HFFc6 (cell line): ENCODE measurements around the gene PERM1. TPM values are rescaled to one million over a fixed set of nuclear protein-coding genes. Genes with fewer than 3 reads are reported as not detected.

Experiments used
- DNase-seq: peaks from one replicate; pipeline ENCODE4 v3.0.0-alpha.2; 2018
- H3K27ac Mint-ChIP-seq: 2 replicates; pipeline ENCODE4 v1.8.0; 2020; ENCODE audit warnings: mild to moderate bottlenecking, mixed read lengths
- H3K27me3 Mint-ChIP-seq: 2 replicates; pipeline ENCODE4 v1.8.0; 2021; ENCODE audit warnings: mild to moderate bottlenecking, moderate library complexity, mixed read lengths; ENCODE audit not compliant: insufficient read depth
- H3K36me3 Mint-ChIP-seq: 2 replicates; pipeline ENCODE4 v1.8.0; 2021; ENCODE audit warnings: low read depth, mixed read lengths
- H3K4me1 Mint-ChIP-seq: 2 replicates; pipeline ENCODE4 v1.8.0; 2020; ENCODE audit warnings: low read depth, mixed read lengths
- H3K4me3 Mint-ChIP-seq: 2 replicates; pipeline ENCODE4 v1.8.0; 2020; ENCODE audit warnings: mild to moderate bottlenecking, moderate library complexity, mixed read lengths
- H3K9me3 Mint-ChIP-seq: 2 replicates; pipeline ENCODE4 v1.8.0; 2020; ENCODE audit warnings: mild to moderate bottlenecking, mixed read lengths
- total RNA-seq, 6 experiments: library from RNA; stranded (reverse); fragmentation: NEBNext Ultra II Directional; extraction: Animal tissue kit (Norgen Biotek cat#: 25700); gene quantifications; 2 replicates in 1 of 6; 3 replicates in 5 of 6; pipeline ENCODE4 v1.2.3, GENCODE V29; 2021
- TF ChIP-seq, protein P1 (sequence below): fragments of 200-600 bp; sonication (generic); IDR thresholded peaks from 2 replicates; pipeline ENCODE4 v1.5.0; 2021; ENCODE audit warnings: antibody characterized with exemption, mild to moderate bottlenecking

Gene PERM1
- total RNA-seq, 6 experiments from 2014 or later, result 0.17 to 0.18 TPM; not detected in 4

DNA sequence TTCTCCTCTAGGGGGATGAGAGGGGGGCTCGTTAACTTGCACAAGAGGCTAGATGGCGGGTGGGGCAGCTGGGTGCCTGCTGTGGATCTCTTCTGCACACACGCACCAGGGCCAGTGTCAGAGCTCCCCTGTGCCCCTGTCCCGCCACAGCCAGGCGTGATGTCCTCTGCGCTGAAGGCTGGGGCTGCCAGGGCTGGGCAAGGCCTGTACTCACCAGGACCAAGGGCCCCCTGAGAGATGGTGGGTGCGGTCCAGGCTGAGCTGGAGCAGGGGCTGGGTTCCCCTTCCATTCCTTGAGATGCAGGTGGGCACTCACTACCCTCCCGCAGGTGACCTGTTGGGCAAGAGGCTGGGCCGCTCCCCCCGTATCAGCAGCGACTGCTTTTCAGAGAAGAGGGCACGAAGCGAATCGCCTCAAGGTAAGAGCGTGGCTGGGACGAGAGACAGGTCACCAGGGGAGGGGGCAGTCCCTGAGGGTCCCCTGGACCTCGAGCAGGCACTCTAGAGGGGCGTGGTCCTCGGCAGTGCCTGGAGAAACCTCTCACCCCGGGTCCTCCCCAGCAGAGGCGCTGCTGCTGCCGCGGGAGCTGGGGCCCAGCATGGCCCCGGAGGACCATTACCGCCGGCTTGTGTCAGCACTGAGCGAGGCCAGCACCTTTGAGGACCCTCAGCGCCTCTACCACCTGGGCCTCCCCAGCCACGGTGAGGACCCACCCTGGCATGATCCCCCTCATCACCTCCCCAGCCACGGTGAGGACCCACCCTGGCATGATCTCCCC is 43.0 kb downstream of the PERM1 start:
- Mint-ChIP-seq H3K27ac (no peak overlapping the region; the same call in 1 of the 2 replicates), H3K9me3 (no peaks in the 10 kb centered on the region), H3K36me3 (no peaks in the 10 kb centered on the region), H3K4me1 (peaks cover 27% of the 10 kb centered on the region), H3K27me3 (peaks cover 3% of the 10 kb centered on the region), H3K4me3 (no peak overlapping the region)
- DNase-seq, result no peak
- TF ChIP-seq, protein P1, sequence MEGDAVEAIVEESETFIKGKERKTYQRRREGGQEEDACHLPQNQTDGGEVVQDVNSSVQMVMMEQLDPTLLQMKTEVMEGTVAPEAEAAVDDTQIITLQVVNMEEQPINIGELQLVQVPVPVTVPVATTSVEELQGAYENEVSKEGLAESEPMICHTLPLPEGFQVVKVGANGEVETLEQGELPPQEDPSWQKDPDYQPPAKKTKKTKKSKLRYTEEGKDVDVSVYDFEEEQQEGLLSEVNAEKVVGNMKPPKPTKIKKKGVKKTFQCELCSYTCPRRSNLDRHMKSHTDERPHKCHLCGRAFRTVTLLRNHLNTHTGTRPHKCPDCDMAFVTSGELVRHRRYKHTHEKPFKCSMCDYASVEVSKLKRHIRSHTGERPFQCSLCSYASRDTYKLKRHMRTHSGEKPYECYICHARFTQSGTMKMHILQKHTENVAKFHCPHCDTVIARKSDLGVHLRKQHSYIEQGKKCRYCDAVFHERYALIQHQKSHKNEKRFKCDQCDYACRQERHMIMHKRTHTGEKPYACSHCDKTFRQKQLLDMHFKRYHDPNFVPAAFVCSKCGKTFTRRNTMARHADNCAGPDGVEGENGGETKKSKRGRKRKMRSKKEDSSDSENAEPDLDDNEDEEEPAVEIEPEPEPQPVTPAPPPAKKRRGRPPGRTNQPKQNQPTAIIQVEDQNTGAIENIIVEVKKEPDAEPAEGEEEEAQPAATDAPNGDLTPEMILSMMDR, result no peak

DNA sequence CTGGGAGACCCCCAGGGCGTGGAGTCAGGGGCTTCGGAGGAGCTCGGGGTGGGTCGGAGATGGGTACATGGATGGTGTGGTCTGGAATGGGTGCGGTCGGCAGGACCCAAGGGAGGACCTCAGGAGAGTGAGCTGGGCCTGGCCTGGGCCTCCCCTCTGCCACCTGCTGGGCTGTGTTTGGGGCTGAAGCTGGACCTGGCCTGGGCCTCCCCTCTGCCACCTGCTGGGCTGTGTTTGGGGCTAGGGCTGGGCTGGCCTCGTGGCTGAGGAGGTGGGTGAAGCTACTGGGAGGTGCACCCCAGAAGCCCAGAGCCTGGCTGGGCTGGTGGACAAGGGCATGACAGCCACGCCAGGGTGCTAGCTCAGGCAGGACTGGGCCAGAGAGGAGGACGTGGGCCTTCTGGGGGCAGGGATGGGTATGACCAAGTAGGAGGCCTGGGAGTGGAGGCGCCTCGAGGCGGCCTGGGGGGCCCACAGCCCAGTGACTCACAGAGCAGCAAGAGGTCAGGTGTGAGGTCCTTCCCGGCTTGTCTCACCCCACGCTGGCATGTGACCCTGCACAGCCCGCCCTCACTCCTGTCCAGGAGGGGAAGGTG is 43.7 kb downstream of the PERM1 start:
- no peaks in the 10 kb centered on the region for H3K36me3 Mint-ChIP-seq
- H3K9me3 Mint-ChIP-seq, result no peaks in the 10 kb centered on the region
- H3K4me1 Mint-ChIP-seq, result peaks cover 27% of the 10 kb centered on the region
- peaks cover 3% of the 10 kb centered on the region for H3K27me3 Mint-ChIP-seq
- TF ChIP-seq, protein P1, result peak; percentile 74
- peak overlapping the region; percentile 69; the same call in 1 of the 2 replicates for H3K27ac Mint-ChIP-seq
- H3K4me3 Mint-ChIP-seq, result 0 out of 2 replicates have a peak overlapping the region, but pooled peaks have one; percentile 26
- peak; percentile 71 for DNase-seq

DNA sequence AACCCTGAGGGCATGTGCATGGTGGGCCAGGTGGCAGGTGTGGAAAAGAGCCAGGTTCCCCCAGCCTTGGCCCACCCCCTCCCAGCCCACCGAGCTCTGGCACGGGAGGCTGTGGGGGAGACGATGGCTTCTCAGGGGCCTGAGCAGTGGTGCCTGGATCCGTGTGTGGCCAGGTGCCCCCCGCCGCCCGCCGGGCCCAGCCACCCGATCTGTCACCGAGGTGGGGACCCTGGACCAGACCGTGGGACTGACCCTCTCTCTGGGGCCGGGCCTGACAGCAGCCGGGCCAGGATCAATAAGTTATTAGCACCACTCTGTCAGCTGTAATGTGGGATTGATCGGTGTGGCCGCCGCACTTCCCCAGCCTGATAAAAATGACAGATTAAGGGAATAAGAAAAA is 44.4 kb downstream of the PERM1 start:
- Mint-ChIP-seq H3K36me3 (no peaks in the 10 kb centered on the region), H3K27me3 (peaks cover 3% of the 10 kb centered on the region), H3K9me3 (no peaks in the 10 kb centered on the region), H3K4me1 (peaks cover 27% of the 10 kb centered on the region), H3K27ac (no peak overlapping the region), H3K4me3 (no peak overlapping the region)
- TF ChIP-seq, protein P1, result no peak
- DNase-seq, result no peak

DNA sequence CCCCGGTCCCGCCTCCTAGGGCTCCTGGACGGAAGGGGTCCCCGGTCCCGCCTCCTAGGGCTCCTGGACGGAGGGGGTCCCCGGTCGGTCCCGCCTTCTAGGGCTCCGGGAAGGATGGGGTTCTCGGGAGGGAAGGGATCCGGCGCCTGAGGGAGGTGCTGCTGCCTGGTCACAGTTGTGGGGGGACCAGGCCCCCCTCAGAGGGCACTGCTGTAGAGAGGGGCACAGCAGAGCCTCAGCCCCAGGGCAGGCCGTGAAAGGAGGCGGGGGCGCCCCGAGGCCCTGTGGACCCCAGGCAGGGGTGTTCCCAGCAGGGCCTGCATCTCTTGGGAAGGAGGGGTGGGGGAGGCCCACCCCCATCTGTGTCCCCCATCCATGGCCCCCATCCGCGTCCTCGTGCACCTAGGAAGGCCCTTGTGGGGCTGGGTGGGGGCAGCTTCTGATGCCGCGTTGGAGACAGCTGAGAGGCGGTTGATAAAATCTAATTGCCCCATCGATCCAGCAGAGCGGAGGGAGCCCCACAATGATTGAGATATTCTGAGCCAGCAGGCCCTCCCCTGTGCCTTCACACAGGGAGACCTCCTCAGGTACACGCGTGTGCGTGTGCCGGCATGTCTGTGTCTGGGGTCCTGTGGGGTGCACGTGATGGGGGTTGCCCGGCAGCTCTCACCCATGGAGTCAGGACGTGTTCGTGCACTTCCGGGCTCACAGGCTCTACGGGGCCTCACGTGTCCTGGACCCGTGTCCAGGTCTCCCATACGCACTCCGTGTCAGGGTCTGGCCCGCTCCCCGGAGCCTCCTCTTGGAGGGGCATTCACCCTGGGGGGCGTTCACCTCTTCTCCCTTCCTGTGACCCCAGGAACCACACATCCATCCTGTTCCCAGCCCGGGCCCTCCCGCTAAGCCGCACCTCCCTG is 45.3 kb downstream of the PERM1 start:
- no peak overlapping the region for H3K27ac Mint-ChIP-seq
- TF ChIP-seq, protein P1, result no peak
- peaks cover 27% of the 10 kb centered on the region for H3K4me1 Mint-ChIP-seq
- H3K27me3 Mint-ChIP-seq, result peaks cover 3% of the 10 kb centered on the region
- DNase-seq, result no peak
- H3K4me3 Mint-ChIP-seq, result no peak overlapping the region
- no peaks in the 10 kb centered on the region for H3K36me3 Mint-ChIP-seq
- H3K9me3 Mint-ChIP-seq, result no peaks in the 10 kb centered on the region

DNA sequence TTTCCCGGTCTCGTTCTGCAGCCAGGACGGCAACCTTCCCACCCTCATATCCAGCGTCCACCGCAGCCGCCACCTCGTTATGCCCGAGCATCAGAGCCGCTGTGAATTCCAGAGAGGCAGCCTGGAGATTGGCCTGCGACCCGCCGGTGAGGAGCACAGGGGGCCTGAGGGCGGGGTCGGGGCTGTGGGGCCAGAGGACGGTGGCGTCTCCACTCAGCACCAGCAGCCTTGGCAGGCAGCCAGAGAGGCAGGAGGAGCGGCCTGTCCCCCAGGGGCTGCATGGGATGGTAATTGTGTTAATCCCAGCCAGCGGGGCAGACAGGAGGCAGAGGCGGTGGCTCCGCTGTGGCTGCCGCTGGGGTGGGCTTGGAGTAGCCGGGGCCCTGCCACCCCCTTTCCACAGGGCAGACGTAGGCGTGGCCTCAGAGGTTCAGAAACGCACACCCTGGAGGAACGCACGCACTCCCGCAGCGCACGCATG is 46.1 kb downstream of the PERM1 start:
- TF ChIP-seq, protein P1, result no peak
- Mint-ChIP-seq H3K4me1 (peaks cover 20% of the 10 kb centered on the region), H3K36me3 (no peaks in the 10 kb centered on the region), H3K27me3 (peaks cover 1% of the 10 kb centered on the region), H3K9me3 (no peaks in the 10 kb centered on the region), H3K27ac (no peak overlapping the region), H3K4me3 (no peak overlapping the region)
- DNase-seq, result no peak
